ENCODE results near the gene DOCK11.
A peak's percentile ranks its signal among the peaks of the same experiment; 100 is the strongest.

Gene DOCK11

DNA sequence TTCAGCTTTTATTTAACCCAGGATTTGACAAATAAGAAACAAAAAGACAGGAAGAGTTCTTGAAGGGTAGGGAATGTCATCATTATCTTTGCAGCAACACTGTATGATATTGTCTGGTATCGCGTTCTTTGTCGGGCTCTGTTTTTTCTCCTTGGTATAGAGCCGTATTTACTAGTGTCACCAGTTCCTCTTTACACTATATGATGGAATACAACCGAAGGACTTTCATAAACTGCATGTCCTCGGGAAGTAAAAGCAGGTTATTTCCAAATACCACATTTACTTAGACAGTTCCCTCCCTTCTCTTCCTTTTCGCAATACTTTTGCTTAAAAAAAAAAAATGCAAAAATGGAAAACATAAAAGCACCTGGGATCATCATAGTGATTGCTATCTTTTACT, 135.2 kb downstream of the DOCK11 start:
- DNase-seq (ENCODE audit: low spot score) = no peak

DNA sequence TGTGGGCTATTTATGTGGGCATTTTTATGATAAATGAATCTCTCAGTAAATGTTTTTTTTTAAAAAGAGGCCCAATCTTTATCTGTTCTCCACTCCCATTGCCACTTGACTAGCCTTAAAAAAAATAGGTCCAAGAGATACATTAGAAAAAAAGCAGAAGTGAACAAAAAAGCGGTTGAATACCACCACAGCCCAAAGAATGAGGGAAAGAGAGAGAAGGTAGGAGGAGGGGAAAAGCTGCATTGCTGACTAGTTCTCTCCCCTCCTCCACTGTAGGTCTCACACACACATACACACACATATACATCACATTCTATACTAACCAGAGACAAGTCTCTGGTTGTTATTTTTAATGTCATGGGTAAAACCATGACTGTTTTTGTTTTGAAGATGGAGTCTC, 136.0 kb downstream of the DOCK11 start:
- no peak for DNase-seq (ENCODE audit: low spot score)

GRCh38 chrX:118632862-118633261, 137.2 kb downstream of the DOCK11 start:
- no peak for DNase-seq (ENCODE audit: low spot score)

DNA sequence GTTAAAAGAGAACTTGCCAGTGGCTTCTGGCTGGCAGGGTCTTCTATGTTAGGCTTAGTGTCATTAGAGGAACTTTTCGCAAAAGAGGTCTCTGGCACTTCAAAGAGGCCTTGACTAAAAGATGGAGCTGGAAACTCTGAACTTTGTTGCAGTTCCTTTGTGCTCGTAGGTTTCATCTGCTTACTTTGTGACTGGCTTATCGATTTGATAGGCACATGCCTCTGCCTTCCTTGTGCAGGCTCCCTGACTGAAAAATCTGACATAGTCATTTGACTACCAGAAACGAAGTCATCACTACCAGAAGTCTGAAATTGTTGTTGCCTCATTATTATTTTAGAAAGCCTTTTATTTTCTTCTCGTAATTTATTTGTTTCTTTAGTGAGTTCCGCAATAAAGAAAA, 137.9 kb downstream of the DOCK11 start:
- no peak for DNase-seq (ENCODE audit: low spot score)

DNA sequence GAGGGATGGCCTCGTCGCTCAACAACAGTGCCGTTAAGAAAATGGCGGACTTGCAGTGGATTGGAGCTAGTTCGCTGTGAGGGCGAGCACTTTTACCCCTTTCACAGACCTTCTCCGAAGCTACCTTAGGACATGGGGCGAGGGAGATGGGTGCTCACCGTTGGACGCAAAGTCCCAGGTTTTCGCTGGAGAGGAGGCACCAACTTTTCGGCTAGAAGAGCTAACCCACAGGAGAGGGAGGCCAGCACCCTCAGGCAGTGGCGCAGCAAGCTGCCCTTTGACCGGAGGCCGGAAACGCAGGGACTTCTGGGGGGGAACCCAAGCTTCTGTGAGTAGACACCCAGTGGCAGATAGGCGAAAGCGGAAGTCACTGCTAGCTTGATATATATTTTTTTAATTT, 138.7 kb downstream of the DOCK11 start:
- no peak for DNase-seq (ENCODE audit: low spot score)

DNA sequence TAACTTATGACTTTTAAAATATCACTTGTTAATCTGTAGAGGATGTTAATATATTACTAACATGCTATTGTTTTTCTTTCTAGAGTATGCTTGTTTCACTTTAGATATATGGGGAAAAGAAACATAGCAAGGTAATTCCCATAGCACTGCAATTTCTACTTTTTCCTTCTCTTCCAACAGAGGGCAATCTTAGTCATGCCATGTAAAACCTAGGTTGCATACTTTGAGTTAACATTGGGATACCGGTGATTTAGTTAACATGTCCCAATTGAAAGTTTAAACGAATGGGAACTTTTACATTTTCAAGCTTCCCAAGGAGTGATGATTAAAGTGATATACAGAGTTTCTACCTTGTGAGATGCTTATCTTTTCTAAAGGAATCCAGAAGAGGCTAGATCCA, 142.4 kb downstream of the DOCK11 start:
- no peak for DNase-seq (ENCODE audit: low spot score)

GRCh38 chrX:118644378-118644777, 148.8 kb downstream of the DOCK11 start:
- peak; percentile 43 for DNase-seq (ENCODE audit: low spot score)

DNA sequence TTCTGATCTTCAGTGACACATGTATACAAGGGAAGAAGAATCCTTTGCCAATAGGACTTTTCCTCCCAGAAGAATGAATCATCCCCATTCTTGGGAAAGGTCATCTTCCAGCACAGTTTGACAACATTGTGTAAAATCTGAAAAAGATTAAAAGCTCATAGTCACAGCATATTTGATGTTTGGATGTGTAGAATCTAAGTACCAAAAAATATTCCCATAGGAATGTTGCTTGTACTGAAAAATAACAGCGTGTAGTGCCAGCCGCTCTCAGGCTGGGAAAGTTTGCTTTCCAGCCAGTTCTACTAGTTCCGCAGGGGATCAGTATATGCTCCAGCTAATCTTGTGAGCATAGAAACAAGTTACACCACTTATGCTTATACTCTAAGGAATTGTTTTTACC, 157.1 kb downstream of the DOCK11 start:
- DNase-seq (ENCODE audit: low spot score) = no peak

GRCh38 chrX:118654331-118654730, 158.7 kb downstream of the DOCK11 start:
- no peak for DNase-seq (ENCODE audit: low spot score)

DNA sequence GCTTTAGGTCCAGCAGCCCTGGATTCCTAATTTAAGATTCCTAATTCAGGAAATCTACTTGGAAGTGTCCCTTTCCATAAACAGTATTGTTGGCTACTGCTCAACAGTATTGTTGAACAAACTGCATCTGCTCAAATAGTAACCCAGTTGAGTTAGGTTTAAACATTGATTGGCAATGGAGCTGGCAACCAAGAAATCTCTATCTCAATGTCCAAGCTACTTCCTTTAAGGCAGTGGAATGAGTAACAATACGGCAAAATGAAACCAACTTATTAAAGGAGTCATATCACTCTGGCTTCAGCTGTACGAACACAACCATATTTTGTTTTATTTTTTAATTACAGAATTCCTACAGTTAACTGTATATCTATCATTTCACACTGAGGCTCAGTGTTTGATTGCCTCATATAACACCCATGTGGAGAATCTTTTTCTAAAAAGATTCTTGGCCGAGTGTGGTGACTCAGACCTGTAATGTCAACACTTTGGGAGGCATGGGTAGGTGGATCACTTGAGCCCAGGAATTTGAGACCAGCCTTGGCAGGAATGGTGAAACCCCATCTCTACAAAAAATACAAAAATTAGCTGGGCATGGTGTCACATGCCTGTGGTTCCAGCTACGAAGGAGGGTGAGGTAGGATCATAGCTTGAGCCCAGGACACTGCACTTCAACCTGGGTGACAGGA, 160.1 kb downstream of the DOCK11 start:
- no peak for DNase-seq (ENCODE audit: low spot score)

- no peak for DNase-seq (ENCODE audit: low spot score)
Measured at GRCh38 chrX:118657413-118657812, 161.8 kb downstream of the DOCK11 start.

- no peak for DNase-seq (ENCODE audit: low spot score)
Measured at GRCh38 chrX:118660085-118660484, 164.5 kb downstream of the DOCK11 start.

- DNase-seq (ENCODE audit: low spot score) = no peak
Measured at GRCh38 chrX:118665204-118665603, 169.6 kb downstream of the DOCK11 start.

DNA sequence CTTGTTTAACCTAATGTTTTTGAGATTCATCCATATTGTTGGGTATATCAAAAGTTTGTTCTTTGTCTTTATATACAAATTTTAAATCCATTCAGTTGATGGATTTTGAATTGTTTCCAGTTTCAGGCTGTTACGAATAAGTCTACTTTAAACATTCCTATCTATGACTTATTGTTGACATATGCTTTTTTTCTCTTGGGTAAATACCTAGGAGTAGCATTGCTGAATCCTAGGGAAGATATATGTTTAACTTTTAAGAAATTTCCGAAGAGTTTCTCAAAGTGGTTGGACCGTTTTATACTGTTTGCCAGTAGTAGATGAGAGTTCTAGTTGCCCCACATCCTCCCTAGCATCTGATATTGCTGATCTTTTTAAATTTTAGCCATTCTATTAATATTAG, 170.9 kb downstream of the DOCK11 start:
- DNase-seq (ENCODE audit: low spot score) = no peak

DNA sequence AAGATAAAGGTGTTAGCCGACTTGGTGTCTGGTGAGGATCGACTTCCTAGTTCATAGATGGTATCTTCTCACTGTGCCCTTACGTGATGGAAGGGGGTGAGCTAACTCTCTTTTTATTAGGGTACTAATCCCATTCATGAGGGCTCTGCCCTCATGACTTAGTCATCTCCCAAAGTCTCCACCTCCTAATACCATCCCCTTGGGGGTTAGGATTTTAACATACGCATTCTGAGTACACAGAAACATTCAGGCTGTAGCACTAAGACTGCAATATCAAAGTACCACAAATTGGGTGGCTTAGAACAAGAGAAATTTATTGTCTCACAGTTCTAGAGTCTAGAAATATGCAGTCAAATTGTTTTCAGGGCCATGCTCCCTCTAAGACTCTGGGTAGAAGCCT, 173.8 kb downstream of the DOCK11 start:
- no peak for DNase-seq (ENCODE audit: low spot score)

- no peak for DNase-seq (ENCODE audit: low spot score)
Measured at GRCh38 chrX:118675326-118675965, 179.8 kb downstream of the DOCK11 start.

DNA sequence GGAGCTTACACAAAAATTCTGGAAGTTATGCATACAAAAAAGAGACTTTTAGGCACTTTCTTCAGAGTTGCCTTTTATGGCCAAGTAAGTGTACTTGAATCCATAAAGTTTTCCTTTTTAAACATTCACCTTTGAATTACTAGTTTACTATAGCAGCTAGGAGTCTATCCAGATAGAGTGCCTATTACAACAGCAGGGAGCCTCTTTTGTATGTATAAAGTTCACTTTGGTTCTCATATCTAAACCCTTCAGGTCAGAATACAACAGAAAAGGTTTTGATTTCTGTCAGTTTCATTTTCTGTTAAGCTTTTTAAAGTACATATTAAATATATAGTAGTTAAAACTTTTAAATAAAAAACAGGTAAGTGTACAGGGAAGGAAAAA, 180.3 kb downstream of the DOCK11 start:
- no peak for DNase-seq (ENCODE audit: low spot score)

DNA sequence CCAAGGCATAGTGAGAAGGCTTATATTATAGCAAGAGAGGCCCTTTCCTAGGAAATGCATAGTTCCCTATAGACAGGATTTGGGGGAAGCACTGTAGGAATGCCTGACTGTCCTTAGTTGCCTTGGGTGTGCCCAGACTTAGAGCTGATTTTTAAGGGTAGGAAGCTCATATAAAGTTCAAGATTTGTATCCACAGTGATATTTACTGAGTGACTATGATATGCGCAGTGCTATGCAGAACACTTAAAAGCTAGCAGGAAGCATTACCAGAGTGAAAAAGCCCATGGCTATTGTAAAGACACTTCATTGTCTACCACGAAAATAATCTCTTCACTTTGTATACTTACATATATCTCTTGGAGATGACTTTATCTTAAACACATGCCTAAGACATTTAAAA, 181.7 kb downstream of the DOCK11 start:
- no peak for DNase-seq (ENCODE audit: low spot score)

GRCh38 chrX:118679290-118679689, 183.7 kb downstream of the DOCK11 start:
- DNase-seq (ENCODE audit: low spot score) = no peak

- no peak for DNase-seq (ENCODE audit: low spot score)
Measured at GRCh38 chrX:118682258-118683014, 186.8 kb downstream of the DOCK11 start.

DNA sequence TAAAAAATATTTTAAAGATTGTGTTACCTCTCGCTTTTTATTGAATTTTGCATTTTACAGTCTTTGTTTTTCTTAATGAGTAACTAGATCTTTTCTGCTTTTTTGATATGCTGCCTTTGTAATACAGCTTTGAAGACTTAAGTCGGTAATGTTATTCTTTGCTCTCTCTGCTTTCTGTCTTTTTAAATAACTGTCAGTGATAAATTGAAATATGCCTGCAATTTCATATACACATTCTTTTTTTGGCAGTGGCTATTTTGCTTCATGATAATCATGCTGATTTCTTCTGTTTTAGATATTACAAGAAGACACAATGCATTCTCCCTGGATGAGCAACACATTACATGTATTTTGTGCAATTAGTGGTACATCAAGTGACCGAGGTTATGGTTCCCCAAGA, 189.8 kb downstream of the DOCK11 start:
- no peak for DNase-seq (ENCODE audit: low spot score)

DNA sequence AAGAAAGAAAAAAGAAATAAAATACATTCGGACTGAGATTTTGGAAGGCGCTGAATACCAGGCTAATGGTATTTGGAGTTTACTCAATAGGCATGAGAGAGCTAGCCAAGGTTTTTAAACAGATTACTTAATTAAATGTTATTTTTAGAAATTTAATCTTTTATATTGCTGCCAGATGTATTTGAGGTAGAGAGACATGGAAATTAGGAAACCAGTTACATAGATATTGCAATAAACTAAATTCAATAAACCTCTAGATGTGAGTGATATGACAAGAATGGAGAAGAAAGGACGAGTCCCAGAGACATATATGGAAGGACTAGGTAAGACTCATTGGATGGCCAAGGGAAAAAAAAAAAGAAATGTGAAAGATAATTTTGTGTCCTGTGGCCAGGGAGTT, 193.3 kb downstream of the DOCK11 start:
- DNase-seq (ENCODE audit: low spot score) = no peak

DNA sequence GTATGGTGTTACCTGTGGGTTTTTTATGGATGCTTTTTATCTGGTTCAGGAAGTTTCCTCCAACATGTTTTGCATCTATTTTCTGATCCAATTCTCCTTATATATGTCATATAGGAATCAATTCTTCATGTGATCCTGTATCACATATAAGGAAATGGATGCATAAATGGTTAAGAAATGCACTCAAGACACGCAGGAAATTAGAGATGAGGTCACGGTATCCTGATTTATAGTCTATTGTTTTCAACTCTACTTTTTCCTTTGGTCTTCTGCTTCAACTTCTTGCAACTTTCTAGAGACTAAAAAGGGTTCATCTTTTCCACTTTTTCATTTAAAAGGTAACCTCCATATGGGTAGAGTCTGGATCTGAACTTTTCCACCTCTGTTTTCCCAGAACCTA, 198.2 kb downstream of the DOCK11 start:
- no peak for DNase-seq (ENCODE audit: low spot score)
